ENCODE results near the gene GRID2. TPM values are rescaled to one million over a fixed set of nuclear protein-coding genes. Genes with fewer than 3 reads are reported as not detected.

The GRID2 gene
- total RNA-seq, 1 donor from 2014 or later = not detected

- no peak overlapping the region for H3K4me3 ChIP-seq
- no peaks in the 10 kb centered on the region for H3K27me3 ChIP-seq (ENCODE audit: low read depth)
- no peaks in the 10 kb centered on the region for H3K4me1 ChIP-seq
- H3K27ac ChIP-seq (replicated peaks) = no peak overlapping the region
- H3K36me3 ChIP-seq = no peaks in the 10 kb centered on the region
- H3K9me3 ChIP-seq (replicated peaks) = no peaks in the 10 kb centered on the region
- no peak for DNase-seq
- TF ChIP-seq CTCF (IDR thresholded peaks at IDR 0.05; ENCODE audit: borderline replicate concordance) = no peak
- intact Hi-C loops (cut with micrococcal nuclease) = no loop called here
These were observed 1199.2 kb downstream of the GRID2 start for GRCh38 chr4:93502991-93503390.

DNA sequence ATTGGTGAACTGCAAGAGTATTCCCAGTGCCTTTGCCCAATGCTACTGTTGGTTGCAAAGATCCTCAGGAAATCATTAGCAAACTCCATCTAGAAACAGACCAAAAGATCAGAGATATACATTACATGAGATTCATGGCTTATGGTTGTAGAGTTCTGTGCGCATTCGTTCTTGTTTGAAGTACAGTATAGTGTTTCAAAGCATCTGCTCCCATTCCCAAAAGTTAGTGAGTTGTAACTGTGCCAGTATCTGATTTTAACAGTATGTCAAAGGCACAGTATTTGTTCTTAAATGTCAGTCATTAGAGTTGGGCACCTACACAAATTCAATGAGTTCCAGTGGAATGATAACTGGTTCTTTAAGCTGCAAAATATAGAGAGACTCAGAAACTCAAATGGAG is 1210.1 kb downstream of the GRID2 start:
- H3K4me3 ChIP-seq = no peak overlapping the region
- H3K9me3 ChIP-seq (replicated peaks) = peaks cover 3% of the 10 kb centered on the region
- DNase-seq = no peak
- no peak for TF ChIP-seq CTCF (IDR thresholded peaks at IDR 0.05; ENCODE audit: borderline replicate concordance)
- no peak overlapping the region for H3K27ac ChIP-seq (replicated peaks)
- H3K27me3 ChIP-seq (ENCODE audit: low read depth) = no peaks in the 10 kb centered on the region
- no peaks in the 10 kb centered on the region for H3K36me3 ChIP-seq
- intact Hi-C loops (cut with micrococcal nuclease) = no loop called here
- H3K4me1 ChIP-seq = no peaks in the 10 kb centered on the region

GRCh38 chr4:93515208-93515607 is 1211.4 kb downstream of the GRID2 start:
- no peak for DNase-seq
- H3K36me3 ChIP-seq = no peaks in the 10 kb centered on the region
- no peak for TF ChIP-seq CTCF (IDR thresholded peaks at IDR 0.05; ENCODE audit: borderline replicate concordance)
- intact Hi-C loops (cut with micrococcal nuclease) = no loop called here
- no peaks in the 10 kb centered on the region for H3K27me3 ChIP-seq (ENCODE audit: low read depth)
- no peak overlapping the region for H3K27ac ChIP-seq (replicated peaks)
- H3K9me3 ChIP-seq (replicated peaks) = peaks cover 4% of the 10 kb centered on the region
- H3K4me1 ChIP-seq = no peaks in the 10 kb centered on the region
- H3K4me3 ChIP-seq = no peak overlapping the region

DNA sequence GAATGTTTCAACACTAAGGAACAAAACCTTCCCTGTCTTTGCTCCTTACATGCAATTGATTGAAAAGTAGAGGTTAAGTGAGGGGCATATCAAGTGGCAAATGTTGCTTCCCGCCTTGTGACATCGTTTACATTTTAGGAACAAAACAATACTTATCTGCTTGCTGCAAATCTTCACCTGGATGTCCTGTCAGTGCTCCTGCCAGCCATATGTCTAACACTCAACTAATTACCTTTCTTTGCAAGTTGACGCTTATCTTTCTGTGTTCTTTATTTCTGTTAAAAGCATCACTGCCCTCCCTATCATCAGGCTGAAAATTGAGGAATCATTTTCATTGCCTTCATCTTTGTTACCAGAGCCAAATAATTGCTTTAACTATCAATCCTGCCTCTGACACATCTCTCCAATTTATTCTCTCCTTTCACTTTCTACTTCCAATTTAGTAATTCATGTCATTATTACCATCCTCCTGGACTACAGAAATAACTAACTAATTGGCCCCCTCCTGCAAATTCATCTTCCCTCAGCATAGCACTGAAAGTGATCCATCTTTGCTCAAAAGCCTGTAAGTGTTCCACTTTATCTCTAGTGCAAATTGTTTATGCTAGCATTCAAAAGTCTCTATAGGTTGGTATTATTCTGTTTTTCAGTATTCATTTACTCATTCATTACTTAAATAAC is 1226.1 kb downstream of the GRID2 start:
- intact Hi-C loops (cut with micrococcal nuclease) = no loop called here

DNA sequence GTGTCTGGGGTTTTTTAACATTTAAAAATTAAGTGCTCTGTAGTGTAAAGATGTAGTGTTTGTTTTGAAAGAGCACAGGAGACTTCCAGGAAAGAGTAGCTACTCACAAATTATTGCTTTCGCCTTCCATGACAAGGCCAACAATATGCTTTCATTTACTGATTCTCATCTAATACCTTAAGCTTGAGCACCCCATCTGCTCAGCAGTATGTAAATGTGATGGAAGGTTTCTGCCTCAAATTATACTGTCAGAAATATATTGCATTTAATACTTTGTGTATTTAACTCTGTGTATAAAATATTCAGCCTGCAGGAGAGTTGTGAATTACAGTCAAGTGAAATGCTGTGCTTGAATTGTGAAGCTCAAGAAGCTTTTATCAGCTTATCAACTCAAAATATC is 1228.5 kb downstream of the GRID2 start:
- no peak for TF ChIP-seq CTCF (IDR thresholded peaks at IDR 0.05; ENCODE audit: borderline replicate concordance)
- H3K4me1 ChIP-seq = no peaks in the 10 kb centered on the region
- H3K9me3 ChIP-seq (replicated peaks) = no peaks in the 10 kb centered on the region
- no peak overlapping the region for H3K27ac ChIP-seq (replicated peaks)
- no peak overlapping the region for H3K4me3 ChIP-seq
- DNase-seq = no peak
- H3K36me3 ChIP-seq = no peaks in the 10 kb centered on the region
- intact Hi-C loops (cut with micrococcal nuclease) = no loop called here
- H3K27me3 ChIP-seq (ENCODE audit: low read depth) = no peaks in the 10 kb centered on the region

More for the DNA sequence above, 1226.1 kb downstream of the GRID2 start:
- DNase-seq = no peak
- Histone ChIP-seq H3K9me3 (replicated peaks) (no peaks in the 10 kb centered on the region), H3K4me1 (no peaks in the 10 kb centered on the region), H3K27me3 (ENCODE audit: low read depth) (no peaks in the 10 kb centered on the region), H3K27ac (replicated peaks) (no peak overlapping the region), H3K36me3 (no peaks in the 10 kb centered on the region), H3K4me3 (no peak overlapping the region)
- TF ChIP-seq CTCF (IDR thresholded peaks at IDR 0.05; ENCODE audit: borderline replicate concordance) = no peak

Data from left ventricle myocardium inferior (tissue), 1 donor.